Activated CD4-positive, alpha-beta T cell treated with anti-CD3 and anti-CD28 coated beads, Interleukin-2, amount 50 U/mL, for 16 hours (primary cell): ENCODE results near the gene LPIN3.

ENCODE experiments used
- DNase-seq: peaks from one replicate; pipeline ENCODE4 v3.0.0-alpha.2; 2020

Gene LPIN3

DNA sequence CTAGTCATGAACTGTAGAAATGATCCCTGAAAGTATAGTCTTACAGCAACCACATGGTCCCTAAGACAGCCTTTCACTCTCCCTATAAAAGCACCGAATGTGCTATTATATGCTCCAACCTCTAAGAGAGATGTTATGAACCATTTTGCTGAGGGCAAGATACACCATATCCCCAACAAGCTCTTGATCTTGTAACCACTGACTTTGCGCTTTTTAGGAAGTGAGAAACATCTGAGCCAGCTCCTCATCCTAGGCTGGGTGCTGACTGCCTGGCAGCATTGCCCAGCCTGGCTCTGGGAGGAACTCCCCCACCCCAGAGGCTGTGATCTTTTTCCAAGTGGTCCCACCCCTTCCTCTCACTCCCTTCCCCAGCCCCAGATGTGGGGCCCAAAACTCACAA lies 29.1 kb downstream of the LPIN3 start:
- DNase-seq: no peak

DNA sequence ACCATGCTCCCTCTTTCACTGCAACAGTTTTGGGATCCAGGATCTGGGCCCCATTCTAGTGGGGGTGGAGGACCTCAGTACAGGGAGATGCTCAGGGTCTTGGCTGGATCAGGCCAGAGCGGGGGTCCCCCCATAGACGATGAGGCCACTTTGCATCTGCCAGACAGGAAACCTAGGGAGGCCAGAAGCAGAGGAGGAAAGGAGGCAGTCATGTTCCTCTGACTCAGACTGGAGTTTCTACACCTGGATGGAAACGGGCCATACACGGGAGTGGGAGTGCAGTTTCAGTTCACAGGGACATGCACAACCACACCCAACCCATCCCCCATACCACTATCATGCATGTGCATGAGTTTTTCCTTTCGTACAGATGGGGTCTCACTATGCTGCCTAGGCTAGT lies 29.6 kb downstream of the LPIN3 start:
- DNase-seq: no peak

DNA sequence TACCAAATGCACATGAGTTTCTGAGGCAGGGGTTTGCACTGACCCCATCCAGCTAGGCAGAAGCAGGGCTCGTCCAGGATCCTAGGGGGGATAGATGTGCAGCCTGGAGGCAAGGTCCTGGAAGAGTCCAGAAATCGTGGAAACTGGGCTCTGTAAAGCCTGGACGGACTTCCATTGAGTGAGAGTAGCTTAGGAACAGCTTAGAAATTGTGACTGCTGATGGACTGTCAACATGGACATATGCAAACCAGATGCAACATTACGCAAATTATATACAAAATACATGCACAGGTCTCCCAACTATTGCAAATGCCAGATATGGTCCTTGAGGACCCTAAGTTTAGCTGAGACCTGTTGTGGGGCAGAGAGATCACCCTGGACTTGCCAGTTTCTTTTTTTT lies 30.8 kb downstream of the LPIN3 start:
- no peak for DNase-seq

DNA sequence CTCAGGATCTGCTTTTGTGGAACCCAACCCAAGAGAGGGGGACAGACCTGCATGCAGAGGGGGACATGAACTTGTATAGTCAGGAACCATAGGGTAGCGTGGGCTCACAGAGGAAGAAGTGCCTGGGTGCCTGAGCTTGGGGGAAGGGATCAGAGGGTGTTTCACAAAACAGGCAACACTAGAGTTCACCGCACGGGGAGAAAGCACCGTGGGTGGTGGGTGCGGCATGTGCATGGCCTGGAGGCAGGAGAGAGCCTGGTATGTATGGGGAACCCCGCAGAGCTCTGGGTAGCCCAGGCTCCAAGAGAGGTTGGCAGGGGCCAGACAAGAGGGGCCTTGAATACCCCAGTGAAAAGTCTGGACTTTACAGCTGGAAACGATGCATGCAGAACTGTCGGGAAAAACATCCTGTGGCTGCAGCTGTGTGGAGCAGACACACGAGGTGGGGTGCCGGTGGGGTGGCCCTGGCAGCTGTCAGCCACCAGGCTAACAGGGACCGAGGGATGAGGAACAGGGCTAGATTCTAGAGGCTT lies 32.7 kb downstream of the LPIN3 start:
- no peak for DNase-seq

DNA sequence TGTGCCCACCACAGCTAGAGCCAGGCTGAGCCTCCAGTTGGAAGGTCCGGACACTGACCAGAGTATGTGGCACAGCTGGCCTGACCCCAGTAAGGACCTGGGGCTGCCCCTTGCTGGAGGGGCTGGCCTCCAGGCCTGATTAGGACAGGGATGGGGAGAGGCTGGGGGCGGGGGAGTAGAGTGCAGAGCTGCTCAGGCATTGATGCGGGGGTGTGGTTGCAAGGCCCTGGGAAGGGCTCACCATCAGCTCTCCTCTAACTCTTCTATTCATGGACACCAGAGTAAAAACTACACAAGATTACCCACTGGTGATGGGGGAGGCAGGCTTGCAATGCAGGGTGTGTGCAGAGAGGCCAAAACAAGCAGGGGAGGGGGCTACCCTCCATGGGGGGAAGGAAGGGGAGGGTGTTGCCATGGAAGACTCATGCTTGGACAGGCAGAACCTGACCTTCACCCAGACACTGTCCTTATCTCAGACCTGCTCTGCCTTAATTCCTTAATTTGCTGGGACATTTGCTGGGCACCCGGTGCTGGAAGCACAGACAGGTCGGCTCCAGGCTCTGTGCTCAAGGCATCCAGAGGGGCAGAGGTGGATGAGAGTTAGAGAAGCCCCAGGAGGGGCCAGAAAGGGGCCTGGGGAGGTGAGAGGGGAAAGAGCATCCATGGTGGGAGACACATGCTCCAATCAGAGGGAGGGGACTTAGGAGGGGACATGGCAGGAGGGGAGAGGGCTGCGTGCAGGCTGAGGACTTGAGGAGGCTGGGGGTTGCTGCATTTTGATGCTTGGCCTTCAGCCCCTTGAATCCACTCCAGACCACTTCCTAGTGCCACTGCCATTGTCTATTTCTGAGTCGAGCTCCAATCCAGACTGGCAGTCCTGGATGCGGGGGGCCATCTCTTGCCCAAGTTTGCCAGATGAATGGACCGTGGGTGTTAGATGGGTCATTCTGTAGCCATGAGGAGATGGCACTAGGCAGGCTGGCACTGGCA lies 33.6 kb downstream of the LPIN3 start:
- no peak for DNase-seq

DNA sequence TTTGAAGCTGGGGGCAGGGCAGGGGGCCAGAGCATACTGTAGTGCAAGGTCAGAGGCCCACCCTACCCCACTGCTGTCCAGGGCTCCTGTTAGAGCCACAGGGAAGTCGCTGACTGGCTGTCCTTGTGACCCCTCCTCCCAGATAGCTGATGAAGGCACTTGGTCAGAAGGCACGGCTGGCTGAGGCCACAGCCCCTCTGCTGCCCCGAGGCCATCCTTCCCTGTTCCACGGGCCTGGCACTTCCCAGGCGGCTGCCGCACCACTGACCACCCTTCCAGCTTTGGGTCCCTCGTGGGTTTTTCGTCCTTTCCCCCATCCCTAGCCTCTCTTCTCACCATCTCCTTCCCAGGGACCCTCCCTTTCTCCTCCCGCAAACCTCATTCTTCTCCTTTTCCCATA lies 35.2 kb downstream of the LPIN3 start:
- DNase-seq: no peak

DNA sequence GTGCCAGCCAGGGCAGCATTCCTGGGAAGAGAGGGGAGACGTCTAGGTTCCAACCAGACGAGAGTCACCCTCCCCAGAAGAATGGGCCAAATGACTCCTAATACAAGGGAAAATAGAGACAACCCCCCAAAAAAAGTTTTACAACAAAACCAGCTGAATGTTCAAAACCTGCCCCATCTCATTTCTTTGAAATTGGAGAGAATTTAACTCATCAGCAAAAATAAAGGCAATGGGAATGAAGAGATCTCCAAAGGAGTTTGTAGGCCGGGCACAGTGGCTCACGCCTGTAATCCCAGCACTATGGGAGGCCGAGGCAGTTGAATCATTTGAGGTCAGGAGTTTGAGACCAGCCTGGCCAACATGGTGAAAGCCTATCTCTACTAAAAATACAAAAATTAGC lies 35.7 kb downstream of the LPIN3 start:
- DNase-seq: no peak

DNA sequence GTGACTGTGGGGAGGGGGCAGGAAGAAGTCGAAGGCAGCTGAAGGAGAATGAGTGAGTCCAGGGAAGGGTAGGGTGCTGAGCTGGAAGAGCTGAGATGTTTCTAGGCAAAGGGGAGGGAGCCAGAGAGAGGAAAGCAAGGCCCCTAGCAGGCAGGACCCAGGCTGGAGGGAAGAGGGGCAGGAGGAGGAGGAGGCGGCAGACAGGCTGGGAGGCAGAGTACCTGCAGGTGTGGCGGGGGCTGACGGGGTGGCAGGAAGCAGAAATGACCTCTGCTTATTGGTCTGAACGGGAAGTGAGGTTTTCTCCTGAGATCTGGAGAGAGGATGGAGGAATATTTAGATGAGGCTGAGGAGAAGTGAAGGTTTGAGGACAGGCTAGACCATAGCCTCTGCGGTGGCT lies 36.7 kb downstream of the LPIN3 start:
- no peak for DNase-seq

DNA sequence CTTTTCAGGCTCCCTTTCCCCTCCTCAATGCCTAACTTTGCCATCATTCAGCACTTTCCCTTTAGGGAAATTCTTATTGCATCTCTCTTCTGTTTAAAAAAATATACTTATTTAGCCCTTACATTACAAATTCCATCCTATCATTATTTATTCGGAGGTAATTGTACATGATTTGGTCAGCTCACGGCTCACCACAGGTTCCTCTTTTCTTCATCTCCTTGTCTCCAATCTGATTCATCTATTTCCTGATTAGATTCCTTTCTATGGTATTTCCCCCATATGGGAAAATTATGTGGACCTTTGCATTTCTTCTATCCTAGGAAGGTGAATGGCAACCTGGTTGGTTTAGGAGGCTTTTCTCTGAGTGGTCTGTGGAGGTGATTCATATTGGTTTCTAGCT lies 38.9 kb downstream of the LPIN3 start:
- no peak for DNase-seq

DNA sequence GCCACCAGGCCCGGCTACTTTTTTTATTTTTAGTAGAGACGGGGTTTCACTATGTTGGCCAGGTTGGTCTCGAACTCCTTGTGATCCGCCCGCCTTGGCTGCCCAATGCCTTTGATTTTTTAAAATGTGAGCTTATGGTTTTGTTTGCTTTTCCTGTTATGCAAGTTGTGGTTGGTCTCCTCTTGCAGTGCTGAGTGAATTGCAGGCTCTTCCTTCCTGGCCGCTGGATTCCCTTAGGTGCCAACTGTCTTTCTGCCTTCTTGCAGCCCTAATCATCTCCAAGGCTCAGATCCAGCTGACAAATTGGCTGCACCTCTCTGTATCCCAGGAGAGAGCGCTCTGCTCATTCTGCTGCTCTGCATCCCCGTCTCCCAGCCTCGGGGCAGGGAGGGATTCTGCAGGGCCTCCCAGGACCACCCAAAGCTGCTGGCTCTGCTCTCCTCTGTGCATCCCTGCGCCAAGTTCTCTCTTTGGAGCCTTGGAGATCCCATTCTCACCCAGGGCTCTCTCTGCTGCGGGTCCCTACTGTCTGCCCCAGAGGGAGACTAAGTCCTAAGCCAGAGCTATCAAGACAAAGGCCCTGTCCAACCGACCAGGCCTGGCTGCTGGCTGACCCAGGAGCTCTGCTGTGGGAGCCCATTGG lies 40.1 kb downstream of the LPIN3 start:
- no peak for DNase-seq

DNA sequence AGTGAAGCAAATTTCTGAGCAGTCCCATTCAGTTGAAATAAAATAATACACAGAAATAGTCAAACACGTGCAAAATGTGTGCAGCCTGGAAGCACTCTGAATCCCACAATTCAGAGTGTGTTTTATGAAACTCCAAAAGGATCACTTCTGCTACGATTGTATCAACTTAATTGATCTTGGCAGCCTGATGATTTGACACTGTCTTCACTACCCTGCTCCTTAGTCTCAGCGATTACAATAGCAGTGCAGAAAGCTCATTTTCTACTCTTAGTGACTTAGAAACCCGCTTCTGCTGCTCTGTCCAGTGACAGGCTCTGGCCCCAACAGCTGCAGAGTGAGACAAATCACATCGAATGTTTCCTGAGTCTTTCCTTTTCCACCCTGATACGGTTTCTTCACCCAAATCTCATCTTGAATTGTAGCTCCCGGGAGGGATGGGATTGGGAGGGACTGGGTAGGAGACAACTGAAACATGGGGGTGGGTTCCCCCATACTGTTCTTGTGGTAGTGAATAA lies 42.2 kb downstream of the LPIN3 start:
- no peak for DNase-seq

DNA sequence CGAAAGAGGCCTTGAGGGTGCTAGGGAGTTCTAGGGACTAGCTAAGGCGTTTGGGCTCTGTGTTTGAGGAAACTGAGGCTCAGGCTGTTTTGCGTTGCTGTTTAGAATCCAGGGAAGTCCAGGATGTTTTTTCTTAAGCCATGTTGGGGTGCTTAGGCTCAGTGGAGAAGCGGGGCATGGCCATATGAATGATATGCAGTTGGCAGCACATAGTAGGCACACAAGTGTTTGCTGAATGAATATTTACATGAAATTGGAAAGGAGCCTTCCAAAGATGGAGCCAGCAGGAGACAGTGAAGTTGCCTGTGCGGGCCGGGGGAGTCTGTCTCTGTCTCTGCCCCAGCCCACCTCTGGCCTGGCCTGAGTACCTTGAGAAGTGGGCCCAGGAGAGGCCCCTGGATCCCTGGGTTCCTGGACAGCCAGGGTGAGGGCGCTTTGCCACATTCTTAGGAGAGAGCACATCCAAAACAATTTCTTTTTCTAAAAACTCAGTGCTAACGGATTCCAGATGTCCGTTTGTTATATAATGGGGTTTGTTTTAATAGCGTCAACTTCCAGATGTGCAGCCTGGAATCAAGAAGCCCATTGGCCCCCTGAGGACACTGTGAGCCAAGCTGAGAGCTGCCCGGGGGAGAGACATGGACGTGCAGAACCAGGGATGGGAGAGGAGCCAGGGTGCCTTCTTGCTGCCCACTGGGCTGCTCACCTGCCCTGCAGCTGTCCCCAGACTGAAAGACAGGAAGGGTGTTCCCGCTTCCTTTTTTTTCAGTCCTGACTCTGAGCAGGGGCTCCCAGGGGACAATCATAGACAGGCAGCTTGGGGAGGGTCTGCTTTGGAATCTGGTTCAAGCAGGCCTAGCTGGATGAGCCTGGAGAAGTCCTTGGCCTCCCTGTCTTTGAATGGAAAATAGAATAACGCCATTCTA lies 46.1 kb downstream of the LPIN3 start:
- DNase-seq: no peak

DNA sequence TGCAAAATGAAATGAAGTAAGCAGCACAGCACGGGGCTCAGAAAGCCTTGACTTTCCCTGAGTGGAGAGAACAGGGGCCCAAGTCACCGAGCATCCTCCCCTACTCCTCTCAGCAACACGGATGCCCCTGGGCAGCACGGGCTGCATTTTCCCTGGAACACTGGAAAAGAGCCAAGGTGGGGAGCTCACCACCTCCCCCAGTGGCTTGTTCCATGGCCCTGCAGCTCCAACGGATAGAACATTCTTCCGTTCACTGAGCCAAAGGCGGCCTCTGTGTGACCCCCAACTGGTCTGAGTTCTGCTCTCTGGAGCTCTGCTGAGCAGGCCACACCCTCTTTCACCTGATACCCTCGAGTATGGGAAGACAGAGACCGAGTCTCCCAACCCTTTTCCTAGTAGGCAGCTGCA lies 46.8 kb downstream of the LPIN3 start:
- DNase-seq: no peak

DNA sequence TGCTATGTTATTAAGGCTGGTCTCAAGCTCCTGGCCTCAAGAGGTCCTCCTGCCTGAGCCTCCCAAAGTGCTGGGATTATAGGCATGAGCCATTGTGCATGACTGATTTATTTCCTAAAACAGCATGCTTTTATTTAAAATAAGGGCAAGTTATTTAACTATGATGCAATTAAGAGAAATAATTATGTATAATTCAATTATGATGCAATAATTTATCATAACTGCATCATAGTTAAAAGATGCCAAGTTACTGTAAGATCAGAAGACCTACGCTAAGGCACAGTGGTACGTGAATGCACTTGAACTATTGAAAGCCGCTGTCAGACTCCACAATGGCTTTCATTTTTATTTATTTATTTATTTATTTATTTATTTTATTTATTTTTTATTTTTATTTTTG lies 50.3 kb downstream of the LPIN3 start:
- DNase-seq: no peak

DNA sequence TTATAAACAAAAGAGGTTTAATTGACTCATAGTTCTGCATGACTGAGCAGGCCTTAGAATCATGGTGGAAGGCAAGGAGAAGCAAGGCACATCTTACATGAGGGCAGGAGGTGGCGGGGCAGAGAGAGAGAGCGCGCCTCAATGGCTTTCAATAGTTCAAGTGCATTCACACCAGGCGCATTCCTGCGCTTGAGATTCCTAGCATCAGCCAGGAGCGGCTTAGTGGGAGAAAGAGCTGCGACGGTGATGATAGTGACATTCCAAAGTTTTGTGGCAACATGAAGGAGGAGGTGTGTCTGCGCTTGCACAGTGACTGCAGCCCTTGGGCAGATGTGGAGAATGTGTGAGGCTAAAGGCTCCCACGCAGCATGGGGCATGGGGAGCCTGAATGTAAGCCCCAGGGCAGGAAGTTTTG lies 51.0 kb downstream of the LPIN3 start:
- no peak for DNase-seq

DNA sequence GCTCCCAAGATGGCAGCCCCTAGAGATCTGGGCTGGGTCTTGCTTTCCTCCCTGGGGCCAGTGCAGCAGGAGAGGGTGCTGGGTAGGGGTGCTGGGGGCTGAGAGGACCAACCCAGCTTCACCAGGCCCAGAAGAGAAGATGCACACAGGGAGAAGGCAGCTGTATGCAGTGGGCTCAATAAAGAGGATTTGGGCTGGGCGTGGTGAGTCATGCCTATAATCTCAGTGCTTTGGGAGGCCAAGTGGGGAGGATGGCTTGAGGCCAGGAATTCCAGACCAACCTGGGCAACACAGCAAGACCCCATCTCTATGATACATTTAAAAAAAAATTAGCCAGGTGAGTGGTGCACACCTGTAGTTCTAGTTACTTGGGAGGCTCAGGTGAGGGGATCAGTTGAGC lies 51.7 kb downstream of the LPIN3 start:
- no peak for DNase-seq

DNA sequence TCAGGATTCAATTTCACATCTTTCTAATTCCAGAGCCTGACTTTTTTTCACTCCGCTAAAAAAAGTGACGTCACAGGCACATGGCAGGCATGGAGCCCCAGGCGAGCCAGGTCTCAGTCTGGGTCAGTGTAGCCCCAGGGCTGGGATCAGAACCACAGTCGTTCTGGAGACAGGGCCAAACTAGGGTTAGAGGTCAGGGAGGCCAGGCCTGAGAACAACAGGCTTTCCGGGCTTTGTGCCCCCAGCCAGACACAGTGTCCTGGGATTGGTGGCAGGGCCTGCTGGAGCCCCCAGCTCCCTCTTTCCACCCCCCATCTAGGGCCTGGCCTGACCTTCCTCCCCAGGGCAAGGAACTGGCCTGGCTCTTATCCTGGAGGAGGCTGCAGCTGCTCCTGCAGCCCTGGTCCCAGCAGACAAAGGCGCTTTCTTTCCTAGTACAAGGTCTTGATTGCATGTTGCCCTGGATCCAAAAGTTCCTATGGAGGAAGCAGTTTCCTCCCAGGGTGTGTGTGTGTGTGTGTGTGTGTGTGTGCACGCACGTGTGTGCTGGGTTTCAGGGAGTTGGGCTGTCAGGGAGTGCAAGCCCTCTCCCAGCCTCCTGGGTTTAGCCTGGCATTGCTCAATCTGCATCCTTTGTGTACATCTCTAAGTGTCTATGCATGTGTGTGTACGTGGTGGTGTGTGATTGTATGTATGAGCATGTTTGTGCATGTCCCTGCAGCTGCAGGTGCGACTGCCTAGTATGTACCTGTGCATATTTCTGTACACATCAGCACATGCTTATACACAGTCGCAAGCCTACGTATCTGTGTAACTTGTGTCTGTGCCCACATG lies 52.5 kb downstream of the LPIN3 start:
- no peak for DNase-seq

DNA sequence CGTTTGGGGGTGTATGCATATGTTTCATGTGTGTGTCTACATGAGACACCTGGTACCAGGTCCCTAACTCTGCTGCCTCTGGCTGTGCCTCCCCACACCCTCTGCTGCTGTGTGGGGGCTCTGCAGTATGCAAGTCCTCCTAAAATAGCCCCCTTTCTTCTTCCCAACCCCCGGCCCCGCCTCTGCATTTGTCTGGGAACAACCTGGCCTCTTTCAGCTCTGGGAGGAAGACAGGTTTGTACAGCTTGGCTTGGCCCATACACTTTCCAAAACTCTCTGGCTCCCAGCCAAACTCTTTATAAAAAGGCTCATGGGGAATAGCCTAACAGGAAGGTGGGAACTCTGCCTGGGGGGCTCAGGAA lies 53.1 kb downstream of the LPIN3 start:
- no peak for DNase-seq

DNA sequence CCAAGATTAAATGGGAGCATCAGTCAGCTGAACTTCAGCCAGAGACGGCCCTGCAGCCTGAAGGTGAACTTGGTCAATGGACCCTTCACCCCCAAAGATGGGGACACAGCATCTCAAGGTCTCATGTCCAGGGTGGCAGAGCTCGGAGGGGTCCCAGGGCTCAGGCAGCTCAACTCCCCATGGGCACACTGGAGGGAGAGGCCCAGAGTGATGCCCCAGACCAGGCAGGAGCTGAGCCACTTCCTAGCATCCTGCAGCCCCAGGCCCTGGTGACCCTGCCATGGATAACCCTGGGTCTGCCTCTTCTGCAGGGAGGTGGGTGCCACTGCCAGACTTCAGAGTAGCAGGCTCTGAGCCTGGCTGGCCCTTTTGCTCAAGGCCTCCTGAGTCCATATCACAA lies 53.5 kb downstream of the LPIN3 start:
- no peak for DNase-seq

DNA sequence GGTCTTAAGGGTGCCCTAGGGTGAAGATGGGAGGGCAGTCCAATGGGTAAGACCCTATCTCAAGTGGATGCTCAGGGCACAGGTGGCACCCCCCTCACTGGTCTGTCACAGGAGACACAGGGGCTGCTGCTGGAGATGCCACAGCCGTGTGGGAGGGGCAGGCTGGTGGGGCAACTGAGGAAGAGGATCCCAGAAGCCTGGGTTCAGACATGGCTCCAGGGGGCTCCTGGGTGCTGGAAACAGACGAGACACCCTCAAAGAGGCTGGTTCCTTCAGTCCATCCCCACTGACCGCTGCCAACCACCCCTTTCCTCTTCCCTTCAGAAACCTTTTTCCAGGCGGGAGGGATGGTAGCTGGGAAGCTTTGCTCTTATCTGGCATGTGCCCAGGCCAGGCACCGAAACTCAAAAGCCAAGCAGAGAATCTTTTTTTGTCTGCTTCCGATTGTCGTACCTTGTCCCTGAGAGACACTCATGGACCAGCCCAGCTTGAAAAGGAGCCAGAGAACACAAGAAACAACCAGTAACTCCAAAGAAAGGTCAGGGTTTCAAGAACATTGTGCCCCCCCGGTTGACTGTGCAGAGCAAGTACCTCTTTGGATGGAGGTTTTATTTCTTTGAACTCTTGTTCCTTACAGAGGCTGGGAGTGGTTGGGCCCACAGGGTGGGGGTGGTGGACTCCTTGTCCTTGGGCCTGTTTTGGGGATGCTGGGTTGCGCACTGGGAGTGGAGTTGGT lies 54.5 kb downstream of the LPIN3 start:
- DNase-seq: no peak
